ENCODE measurements around the gene FSTL4.

FSTL4 gene

GRCh38 chr5:133580618-133581017 is 31.7 kb downstream of the FSTL4 start:
- TF ChIP-seq, protein P1, sequence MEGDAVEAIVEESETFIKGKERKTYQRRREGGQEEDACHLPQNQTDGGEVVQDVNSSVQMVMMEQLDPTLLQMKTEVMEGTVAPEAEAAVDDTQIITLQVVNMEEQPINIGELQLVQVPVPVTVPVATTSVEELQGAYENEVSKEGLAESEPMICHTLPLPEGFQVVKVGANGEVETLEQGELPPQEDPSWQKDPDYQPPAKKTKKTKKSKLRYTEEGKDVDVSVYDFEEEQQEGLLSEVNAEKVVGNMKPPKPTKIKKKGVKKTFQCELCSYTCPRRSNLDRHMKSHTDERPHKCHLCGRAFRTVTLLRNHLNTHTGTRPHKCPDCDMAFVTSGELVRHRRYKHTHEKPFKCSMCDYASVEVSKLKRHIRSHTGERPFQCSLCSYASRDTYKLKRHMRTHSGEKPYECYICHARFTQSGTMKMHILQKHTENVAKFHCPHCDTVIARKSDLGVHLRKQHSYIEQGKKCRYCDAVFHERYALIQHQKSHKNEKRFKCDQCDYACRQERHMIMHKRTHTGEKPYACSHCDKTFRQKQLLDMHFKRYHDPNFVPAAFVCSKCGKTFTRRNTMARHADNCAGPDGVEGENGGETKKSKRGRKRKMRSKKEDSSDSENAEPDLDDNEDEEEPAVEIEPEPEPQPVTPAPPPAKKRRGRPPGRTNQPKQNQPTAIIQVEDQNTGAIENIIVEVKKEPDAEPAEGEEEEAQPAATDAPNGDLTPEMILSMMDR (IDR thresholded peaks at IDR 0.05; ENCODE audit: low read depth, low read length), result no peak
- no peak for DNase-seq (ENCODE audit: extremely low read depth, low read depth)

DNA sequence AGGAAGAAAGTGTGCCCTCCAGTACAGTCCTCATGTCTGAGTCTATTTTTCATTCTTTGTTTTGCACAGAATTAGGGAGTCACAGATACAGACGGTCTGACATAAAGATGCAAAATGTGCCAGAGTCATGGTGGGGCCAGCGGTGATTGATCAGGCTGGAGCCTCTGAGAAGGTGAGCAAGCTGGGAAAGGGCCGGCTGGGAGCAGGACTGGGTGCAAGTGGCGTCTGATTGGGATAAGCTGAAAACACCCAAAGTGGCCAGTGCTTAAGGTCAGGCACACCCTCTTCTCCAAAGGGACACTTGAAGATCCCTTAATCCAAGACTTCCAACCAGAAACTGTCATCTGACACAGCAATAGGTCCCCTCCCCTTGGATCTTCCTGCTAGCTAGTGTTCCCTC is 32.6 kb downstream of the FSTL4 start:
- TF ChIP-seq, protein P1 (IDR thresholded peaks at IDR 0.05; ENCODE audit: low read depth, low read length), result no peak
- DNase-seq (ENCODE audit: extremely low read depth, low read depth), result no peak

- DNase-seq (ENCODE audit: extremely low read depth, low read depth), result no peak
- TF ChIP-seq, protein P1 (IDR thresholded peaks at IDR 0.05; ENCODE audit: low read depth, low read length), result no peak
Measured at GRCh38 chr5:133569347-133569746, 43.0 kb downstream of the FSTL4 start.

DNA sequence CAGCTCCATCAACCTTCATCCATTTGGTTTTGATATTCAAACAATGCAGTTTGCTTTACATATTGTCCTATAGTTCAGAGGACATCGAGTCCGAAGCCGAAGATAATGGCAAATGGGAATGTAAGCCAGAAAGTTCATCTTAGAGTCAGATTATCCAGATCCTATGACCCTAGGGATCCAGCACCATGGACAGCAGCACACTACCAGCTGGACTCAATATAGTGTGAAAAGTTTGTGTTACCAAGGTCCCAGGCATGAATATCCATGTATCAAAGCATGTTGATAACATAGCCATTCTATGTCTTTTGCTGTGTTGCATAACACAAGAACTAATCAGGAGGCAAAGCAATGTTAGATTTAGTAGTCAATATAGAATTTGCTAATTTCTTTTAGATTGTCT is 46.3 kb downstream of the FSTL4 start:
- DNase-seq (ENCODE audit: extremely low read depth, low read depth), result no peak
- TF ChIP-seq, protein P1 (IDR thresholded peaks at IDR 0.05; ENCODE audit: low read depth, low read length), result no peak

- TF ChIP-seq, protein P1 (IDR thresholded peaks at IDR 0.05; ENCODE audit: low read depth, low read length), result no peak
- no peak for DNase-seq (ENCODE audit: extremely low read depth, low read depth)
Measured at GRCh38 chr5:133564921-133565565, 47.3 kb downstream of the FSTL4 start.

- TF ChIP-seq, protein P1 (IDR thresholded peaks at IDR 0.05; ENCODE audit: low read depth, low read length), result no peak
- no peak for DNase-seq (ENCODE audit: extremely low read depth, low read depth)
Measured at GRCh38 chr5:133562554-133562953, 49.8 kb downstream of the FSTL4 start.

DNA sequence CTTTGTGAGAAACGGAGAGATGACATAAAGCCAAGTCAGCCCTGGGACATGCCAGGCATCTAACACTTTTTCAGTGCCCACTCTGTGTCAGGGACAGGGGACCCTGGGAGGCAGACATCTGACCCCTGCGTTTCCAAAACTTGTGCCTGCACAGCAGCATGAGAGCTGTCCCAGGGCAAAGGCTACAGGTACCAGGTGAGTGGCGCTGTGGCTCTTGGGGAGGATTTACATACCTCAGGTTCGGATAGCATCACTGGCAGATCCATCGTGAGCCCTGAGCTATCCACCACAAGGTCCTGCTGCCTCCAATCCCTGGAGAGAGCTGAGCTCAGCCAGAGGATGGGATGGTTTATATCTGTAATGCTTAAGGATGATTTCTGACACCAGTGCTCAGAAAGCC is 52.4 kb downstream of the FSTL4 start:
- TF ChIP-seq, protein P1 (IDR thresholded peaks at IDR 0.05; ENCODE audit: low read depth, low read length), result no peak
- no peak for DNase-seq (ENCODE audit: extremely low read depth, low read depth)
